Measurements from ENCODE around the gene TLCD4. TPM values are rescaled to one million over a fixed set of nuclear protein-coding genes. Genes with fewer than 3 reads are reported as not detected.
A peak's percentile ranks its signal among the peaks of the same experiment; 100 is the strongest.
"Not testable (repeated sequence)": the region's sequence is repeated elsewhere in the genome, so short reads cannot be mapped to it uniquely, and the experiment has no call there.

TLCD4 gene
- total RNA-seq, 1 experiment from 2014 or later: not detected

DNA sequence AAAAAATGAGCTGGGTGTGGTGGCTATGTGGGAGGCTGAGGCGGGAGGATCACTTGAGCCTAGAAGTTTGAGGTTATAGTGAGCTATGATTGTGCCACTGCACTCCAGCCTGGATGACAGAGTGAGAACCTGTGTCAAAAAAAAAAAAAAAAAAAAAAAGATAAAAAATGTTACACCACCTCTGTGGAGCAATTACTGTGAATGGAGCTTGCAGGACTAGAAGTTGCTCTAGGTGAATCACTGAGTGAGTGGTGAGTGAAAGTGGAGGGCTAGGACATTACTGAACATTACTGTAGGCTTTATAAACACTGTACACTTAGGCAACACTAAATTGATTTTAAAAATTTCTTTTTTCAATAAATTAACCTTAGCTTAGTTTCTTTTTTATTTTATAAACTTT lies 21.9 kb downstream of the TLCD4 start:
- Histone ChIP-seq H2AFZ (ENCODE audit: low read length) (no peak overlapping the region), H3K79me2 (ENCODE audit: low read length) (no peaks in the 10 kb centered on the region), H3K4me1 (ENCODE audit: low read length) (no peaks in the 10 kb centered on the region), H3K9ac (ENCODE audit: low read length) (no peak overlapping the region), H4K20me1 (ENCODE audit: insufficient read depth, low read depth, low read length) (no peaks in the 10 kb centered on the region), H3K4me2 (ENCODE audit: low read depth, low read length, poor library complexity, severe bottlenecking) (no peak overlapping the region), H3K4me3 (ENCODE audit: low read length) (no peak overlapping the region), H3K27me3 (ENCODE audit: low read length) (no peaks in the 10 kb centered on the region), H3K9me2 (replicated peaks; ENCODE audit: insufficient read depth, low read length) (no peaks in the 10 kb centered on the region), H3K36me3 (ENCODE audit: insufficient read depth, low read length) (no peaks in the 10 kb centered on the region), H3K27ac (ENCODE audit: low read length) (no peak overlapping the region), H3K9me3 (ENCODE audit: low read length) (no peaks in the 10 kb centered on the region)
- no peak for DNase-seq

DNA sequence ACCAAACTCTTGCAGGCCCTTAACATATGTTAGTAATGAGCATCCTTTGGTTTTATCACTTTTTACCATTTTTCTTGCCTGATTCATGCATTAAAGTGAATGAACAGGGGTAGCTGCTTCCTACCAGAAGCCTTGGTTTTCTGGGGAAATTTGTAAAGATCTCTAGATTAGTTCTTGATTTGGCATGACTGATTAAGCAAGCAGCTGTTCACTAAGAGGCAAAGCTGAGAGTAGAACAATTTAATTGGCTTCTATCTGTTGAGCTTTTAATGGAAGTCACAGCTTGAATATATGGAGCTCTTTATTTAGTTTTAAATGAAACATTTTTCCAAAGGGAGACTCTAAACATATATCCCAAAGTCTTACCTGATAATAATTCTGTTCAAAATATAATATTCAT lies 23.6 kb downstream of the TLCD4 start:
- no peak overlapping the region for H3K4me2 ChIP-seq (ENCODE audit: low read depth, low read length, poor library complexity, severe bottlenecking)
- H3K27me3 ChIP-seq (ENCODE audit: low read length): no peaks in the 10 kb centered on the region
- no peaks in the 10 kb centered on the region for H3K36me3 ChIP-seq (ENCODE audit: insufficient read depth, low read length)
- no peaks in the 10 kb centered on the region for H4K20me1 ChIP-seq (ENCODE audit: insufficient read depth, low read depth, low read length)
- H3K4me3 ChIP-seq (ENCODE audit: low read length): no peak overlapping the region
- H3K4me1 ChIP-seq (ENCODE audit: low read length): peaks cover 9% of the 10 kb centered on the region
- no peaks in the 10 kb centered on the region for H3K79me2 ChIP-seq (ENCODE audit: low read length)
- no peak overlapping the region for H3K9ac ChIP-seq (ENCODE audit: low read length)
- H2AFZ ChIP-seq (ENCODE audit: low read length): no peak overlapping the region
- H3K9me2 ChIP-seq (replicated peaks; ENCODE audit: insufficient read depth, low read length): no peaks in the 10 kb centered on the region
- no peaks in the 10 kb centered on the region for H3K9me3 ChIP-seq (ENCODE audit: low read length)
- no peak overlapping the region for H3K27ac ChIP-seq (ENCODE audit: low read length)
- no peak for DNase-seq

DNA sequence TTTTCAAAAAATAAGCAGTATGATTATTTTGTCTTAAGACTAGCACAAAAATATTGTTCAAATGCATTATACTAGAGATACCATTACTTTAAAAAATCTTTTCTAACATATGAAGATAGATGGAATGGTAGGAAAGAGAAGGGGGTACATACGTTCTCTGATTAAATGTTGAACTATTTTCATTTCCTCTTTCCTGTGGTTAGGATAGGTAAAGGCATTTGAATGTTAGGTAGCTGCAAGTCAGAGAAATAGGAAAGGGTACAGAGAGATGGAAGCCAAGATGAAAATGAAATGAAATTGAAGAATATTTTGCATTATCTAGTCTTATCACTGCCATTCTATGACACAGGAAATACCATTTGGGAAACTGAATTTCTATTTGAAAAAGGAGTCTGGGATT lies 28.3 kb downstream of the TLCD4 start:
- Histone ChIP-seq H2AFZ (ENCODE audit: low read length) (no peak overlapping the region), H3K4me1 (ENCODE audit: low read length) (peaks cover 18% of the 10 kb centered on the region), H3K79me2 (ENCODE audit: low read length) (no peaks in the 10 kb centered on the region), H3K9me2 (replicated peaks; ENCODE audit: insufficient read depth, low read length) (no peaks in the 10 kb centered on the region), H4K20me1 (ENCODE audit: insufficient read depth, low read depth, low read length) (no peaks in the 10 kb centered on the region), H3K27ac (ENCODE audit: low read length) (no peak overlapping the region), H3K36me3 (ENCODE audit: insufficient read depth, low read length) (no peaks in the 10 kb centered on the region), H3K4me2 (ENCODE audit: low read depth, low read length, poor library complexity, severe bottlenecking) (peak overlapping the region; percentile 66), H3K27me3 (ENCODE audit: low read length) (no peaks in the 10 kb centered on the region), H3K4me3 (ENCODE audit: low read length) (peak overlapping the region; percentile 27; the same call in 1 of the 2 replicates), H3K9ac (ENCODE audit: low read length) (no peak overlapping the region), H3K9me3 (ENCODE audit: low read length) (no peaks in the 10 kb centered on the region)
- peak; percentile 58 for DNase-seq

DNA sequence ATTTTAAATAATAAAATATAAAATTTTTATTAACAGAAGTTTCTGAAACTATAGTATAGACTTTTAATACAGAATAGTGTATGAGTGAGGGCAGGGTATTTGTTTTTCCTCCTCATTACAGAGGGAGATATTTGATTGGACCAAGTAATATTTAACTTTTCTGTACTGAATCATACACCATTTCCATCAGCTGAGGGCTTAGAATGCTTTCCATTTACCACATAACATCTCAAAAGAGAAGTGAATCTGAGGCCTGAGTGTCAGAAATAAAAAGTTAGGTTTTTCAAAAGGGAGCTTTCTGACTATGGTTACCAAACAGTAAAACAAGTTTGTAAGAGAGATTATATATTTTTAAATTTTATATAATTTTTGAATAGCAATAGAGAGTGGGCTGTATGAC lies 29.5 kb downstream of the TLCD4 start:
- Histone ChIP-seq H4K20me1 (ENCODE audit: insufficient read depth, low read depth, low read length) (no peaks in the 10 kb centered on the region), H3K27me3 (ENCODE audit: low read length) (no peaks in the 10 kb centered on the region), H3K4me3 (ENCODE audit: low read length) (no peak overlapping the region), H3K27ac (ENCODE audit: low read length) (no peak overlapping the region), H3K4me2 (ENCODE audit: low read depth, low read length, poor library complexity, severe bottlenecking) (peak overlapping the region; percentile 66), H3K9me2 (replicated peaks; ENCODE audit: insufficient read depth, low read length) (no peaks in the 10 kb centered on the region), H3K4me1 (ENCODE audit: low read length) (peaks cover 18% of the 10 kb centered on the region), H3K9me3 (ENCODE audit: low read length) (no peaks in the 10 kb centered on the region), H3K79me2 (ENCODE audit: low read length) (no peaks in the 10 kb centered on the region), H3K9ac (ENCODE audit: low read length) (no peak overlapping the region), H3K36me3 (ENCODE audit: insufficient read depth, low read length) (no peaks in the 10 kb centered on the region), H2AFZ (ENCODE audit: low read length) (no peak overlapping the region)
- peak; percentile 61 for DNase-seq

- DNase-seq: no peak
- H4K20me1 ChIP-seq (ENCODE audit: insufficient read depth, low read depth, low read length): no peaks in the 10 kb centered on the region
- no peaks in the 10 kb centered on the region for H3K27me3 ChIP-seq (ENCODE audit: low read length)
- H3K4me2 ChIP-seq (ENCODE audit: low read depth, low read length, poor library complexity, severe bottlenecking): no peak overlapping the region
- H3K79me2 ChIP-seq (ENCODE audit: low read length): no peaks in the 10 kb centered on the region
- H3K9ac ChIP-seq (ENCODE audit: low read length): no peak overlapping the region
- H2AFZ ChIP-seq (ENCODE audit: low read length): no peak overlapping the region
- no peaks in the 10 kb centered on the region for H3K9me3 ChIP-seq (ENCODE audit: low read length)
- no peaks in the 10 kb centered on the region for H3K9me2 ChIP-seq (replicated peaks; ENCODE audit: insufficient read depth, low read length)
- no peak overlapping the region for H3K27ac ChIP-seq (ENCODE audit: low read length)
- H3K4me3 ChIP-seq (ENCODE audit: low read length): no peak overlapping the region
- H3K36me3 ChIP-seq (ENCODE audit: insufficient read depth, low read length): no peaks in the 10 kb centered on the region
- H3K4me1 ChIP-seq (ENCODE audit: low read length): no peaks in the 10 kb centered on the region
These were observed 36.9 kb downstream of the TLCD4 start for GRCh38 chr1:95154096-95154495.

GRCh38 chr1:95165569-95165968 lies 48.4 kb downstream of the TLCD4 start:
- H3K36me3 ChIP-seq (ENCODE audit: insufficient read depth, low read length); H3K9me3 ChIP-seq (ENCODE audit: low read length); H3K79me2 ChIP-seq (ENCODE audit: low read length); H3K4me2 ChIP-seq (ENCODE audit: low read depth, low read length, poor library complexity, severe bottlenecking); H3K4me1 ChIP-seq (ENCODE audit: low read length); H4K20me1 ChIP-seq (ENCODE audit: insufficient read depth, low read depth, low read length); H3K4me3 ChIP-seq (ENCODE audit: low read length); H3K9ac ChIP-seq (ENCODE audit: low read length); H3K27ac ChIP-seq (ENCODE audit: low read length); H2AFZ ChIP-seq (ENCODE audit: low read length); H3K9me2 ChIP-seq (replicated peaks; ENCODE audit: insufficient read depth, low read length); H3K27me3 ChIP-seq (ENCODE audit: low read length); DNase-seq: not testable (repeated sequence)

Small RNAs within 50 kb of the gene (small RNA-seq; reads per million reads assigned to genes)
- not detected for gene RF00019

Other genes starting within 250 kb of the TLCD4 start
- gene CNN3, start 190.2 kb upstream of the TLCD4 start, total RNA-seq (2014; rRNA removed; shearing (Covaris generic); ENCODE audit: low replicate concordance): 4.8 TPM in 1 of 2 replicates, not detected in the other
- 2.2 and 5.4 TPM in 2 replicates for gene ALG14, start 44.4 kb upstream of the TLCD4 start, total RNA-seq (2014; rRNA removed; shearing (Covaris generic); ENCODE audit: low replicate concordance)
- 11.3 and 23.7 TPM in 2 replicates for gene RWDD3, start 116.9 kb downstream of the TLCD4 start, total RNA-seq (2014; rRNA removed; shearing (Covaris generic); ENCODE audit: low replicate concordance)